Activated CD8-positive, alpha-beta memory T cell treated with anti-CD3 and anti-CD28 coated beads for 1 hour (primary cell): ENCODE measurements around the gene POC1B.

ENCODE experiments used
- DNase-seq, 2 donors: peaks; one replicate each; pipeline ENCODE4 v3.0.0-alpha.2; 2020; ENCODE audit warnings: low read depth in 1 of 2; ENCODE audit errors: extremely low read depth in 1 of 2

POC1B gene

DNA sequence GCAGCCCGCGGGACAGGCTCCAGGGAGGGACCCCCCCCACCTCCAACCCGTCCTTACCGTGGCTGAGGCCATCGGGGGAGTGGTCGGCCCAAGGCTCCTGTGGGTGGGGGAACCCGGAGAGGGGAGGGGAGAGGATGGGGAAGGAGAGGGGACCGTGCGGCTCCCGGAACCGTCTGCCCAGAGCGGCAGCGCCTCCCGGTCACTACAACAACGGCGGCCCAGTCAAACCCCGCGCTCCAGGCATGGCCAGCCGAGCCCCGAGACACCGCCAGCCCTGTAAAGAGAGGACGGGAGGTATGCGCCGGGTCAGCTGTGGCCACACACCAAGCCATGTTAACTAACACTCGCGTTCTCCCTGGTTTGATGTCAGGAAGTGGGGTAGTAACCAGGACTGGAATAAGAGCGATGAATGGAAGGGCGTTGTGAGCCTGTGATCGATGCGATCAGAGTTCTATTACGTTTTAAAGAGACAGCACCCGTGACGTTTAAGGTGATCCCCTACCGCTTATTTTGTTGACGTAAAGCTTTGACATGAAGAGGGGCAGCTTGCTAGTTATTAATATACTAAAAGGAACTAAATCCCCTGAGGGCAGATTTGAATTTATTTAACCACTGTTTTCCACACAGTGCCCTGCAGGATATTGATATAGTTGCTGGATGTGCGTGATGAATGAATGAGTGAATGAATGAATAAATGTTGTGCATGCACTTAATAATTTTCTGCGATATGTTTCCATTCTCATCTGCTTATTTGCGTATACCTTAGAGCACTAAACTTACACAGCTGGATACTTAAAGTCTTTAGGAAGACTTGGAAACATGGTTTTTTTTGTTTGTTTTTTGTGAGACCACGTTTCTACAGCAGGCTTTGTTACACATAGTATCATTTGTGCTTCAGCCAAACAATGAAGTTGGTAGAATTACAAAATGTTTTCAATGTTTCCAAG is at the start of gene POC1B:
Gene POC1B (minus strand): TSS at position 224 of the 947 bp plus-strand sequence. CDS start 152 bp downstream, at position 72.
- peak; percentile 20 to 45 for DNase-seq

DNA sequence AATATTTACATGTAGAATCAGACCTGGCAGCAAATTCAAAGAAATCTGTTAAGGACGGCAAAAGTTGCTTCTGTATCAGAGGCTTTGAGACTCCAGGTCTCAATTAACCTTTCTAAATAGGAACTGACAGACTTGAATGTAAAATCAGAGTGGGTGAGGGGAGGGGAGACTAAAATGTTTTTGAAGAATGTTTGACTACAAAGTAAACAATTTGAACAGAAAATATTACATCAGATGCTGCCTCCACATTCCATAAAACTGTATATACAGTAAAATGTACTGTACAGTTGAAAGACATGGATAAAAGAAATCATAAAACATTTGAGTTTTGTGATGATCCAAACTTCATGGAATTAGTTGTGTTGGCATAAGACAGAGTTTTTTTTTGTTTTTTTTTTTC is 49.5 kb upstream of the POC1B start:
- DNase-seq: no peak

DNA sequence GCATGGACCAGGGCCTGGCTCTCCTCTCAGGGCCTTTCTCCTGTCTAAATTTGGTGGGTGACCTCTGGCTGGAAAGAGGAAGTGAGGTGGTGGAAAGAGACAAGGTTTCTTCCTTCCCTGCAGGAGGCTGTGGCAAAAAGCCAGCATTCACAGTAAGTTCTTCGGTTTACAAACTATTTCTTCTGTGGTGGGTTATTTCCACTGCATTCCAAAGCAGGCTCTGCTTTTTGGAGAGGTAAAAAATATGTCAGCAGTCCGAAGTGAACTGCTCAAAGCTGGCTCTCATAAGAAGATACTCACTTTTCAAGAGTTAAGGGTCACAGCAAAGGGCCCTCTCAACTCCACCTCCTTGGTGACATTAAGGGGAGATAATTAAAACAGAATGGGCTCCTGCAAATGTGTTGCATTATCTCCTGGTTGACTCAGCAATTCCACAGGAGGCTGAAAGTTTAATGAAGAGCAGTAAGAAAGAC is 48.9 kb upstream of the POC1B start:
- no peak for DNase-seq

DNA sequence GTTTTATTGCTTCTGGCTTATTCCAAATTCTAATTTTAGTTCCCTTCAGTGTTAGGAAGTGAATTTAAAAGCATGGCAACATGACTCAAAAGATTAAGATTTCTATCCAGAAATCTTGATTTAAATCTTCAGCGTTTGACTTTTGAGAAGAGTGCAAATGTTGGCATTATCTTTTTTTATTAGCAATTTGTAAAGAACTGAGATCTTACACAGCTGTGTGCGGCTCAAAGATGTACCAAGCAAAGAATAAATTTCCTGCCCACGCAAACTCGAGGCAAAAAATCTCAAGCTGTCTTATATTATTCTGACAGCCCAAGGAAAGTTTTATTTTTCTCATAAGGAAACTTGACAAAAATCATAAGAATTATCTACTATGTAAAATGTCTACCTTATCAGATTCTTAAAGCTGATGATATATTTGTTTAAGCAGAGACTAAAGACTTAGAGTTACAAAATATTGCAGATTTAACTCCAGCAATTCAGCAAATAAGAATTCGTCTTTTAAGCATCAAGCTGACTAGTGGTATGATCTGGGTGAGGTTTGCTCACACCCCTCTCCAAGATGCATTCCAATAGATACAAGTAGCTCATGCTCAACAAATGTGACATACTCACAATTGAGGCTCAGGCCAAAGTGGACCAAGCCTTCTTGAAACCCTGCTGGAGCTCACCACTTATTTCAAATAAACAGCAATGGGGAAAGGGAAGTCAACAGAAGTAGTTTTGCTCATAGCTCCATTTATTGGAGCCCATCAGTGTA is 47.4 kb upstream of the POC1B start:
- no peak for DNase-seq

DNA sequence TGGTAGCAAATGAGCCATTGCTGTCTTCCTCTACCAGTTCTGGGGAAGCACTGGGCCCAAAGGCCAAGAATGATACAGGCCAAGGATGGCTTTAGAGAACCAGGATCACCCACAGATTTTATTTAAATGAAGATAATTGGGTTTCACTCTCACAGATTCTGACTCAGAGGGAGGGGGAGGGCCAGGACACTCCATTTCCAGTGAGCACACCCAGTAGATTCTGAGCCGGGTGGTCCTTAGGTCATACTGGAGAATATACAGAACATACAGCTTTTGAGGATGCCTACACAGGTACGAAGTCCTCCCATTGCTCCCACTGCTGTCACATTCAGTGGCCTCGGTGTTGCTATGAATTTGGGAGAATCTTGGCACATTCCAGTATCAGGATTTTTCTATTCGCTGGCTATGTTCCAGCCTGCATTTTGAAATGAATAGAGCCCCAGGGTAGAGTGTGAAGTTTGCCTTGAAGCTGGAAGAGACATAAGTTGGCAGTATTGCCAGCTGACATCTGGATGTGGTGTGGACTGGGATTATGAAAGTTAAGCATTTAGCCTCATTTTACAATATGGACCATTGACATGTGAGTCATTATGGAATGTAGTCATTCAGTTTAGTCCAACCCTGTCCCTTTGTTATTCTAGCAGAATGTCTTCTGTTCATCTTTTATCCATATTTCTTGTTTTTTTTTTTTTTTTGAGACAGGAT is 45.8 kb upstream of the POC1B start:
- DNase-seq: no peak

DNA sequence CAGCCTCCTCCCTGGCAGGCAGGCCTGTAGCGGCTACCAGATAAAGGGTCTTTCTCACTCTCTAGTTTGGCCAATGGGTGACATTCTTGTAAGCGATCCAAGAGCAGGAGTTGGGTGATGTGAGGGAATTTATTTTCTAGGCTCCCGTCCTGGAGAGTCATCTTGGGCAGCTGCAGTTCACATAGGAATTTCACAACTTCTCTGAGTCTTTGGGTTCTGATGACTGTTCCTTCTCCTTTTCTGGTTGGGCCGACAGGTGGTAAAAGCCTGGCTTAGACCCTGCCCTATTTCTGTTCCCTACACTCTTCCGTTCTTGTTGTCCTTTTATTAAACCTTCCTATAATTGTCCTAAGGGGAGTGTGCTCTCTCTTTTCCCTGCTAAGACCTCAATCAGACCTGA is 42.6 kb upstream of the POC1B start:
- DNase-seq: no peak

DNA sequence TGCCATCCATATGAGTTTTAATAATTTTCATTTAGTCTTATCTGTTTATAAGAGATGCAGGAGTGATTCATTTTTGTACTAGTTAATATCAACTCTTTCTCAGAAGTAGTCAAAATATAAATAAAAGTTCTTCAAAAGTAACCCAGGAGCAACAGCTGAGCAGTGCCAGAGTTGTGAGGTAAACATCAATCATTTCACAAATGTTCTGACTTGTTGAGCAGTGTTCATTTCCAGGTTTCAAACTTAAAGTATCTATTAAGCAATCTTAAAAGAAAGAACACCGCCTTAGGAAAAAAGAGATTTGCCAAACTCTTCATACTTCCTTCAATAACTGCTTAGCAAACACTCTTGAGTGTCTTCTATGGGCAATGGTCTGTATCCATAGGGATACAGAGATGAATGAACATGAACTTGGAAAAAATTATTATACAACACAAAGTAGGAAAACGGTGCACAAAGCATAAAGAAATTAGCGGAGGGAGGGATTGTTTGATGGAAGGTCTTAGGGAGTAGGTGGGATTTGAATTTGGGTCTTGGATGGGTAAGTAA is 41.9 kb upstream of the POC1B start:
- DNase-seq: no peak

DNA sequence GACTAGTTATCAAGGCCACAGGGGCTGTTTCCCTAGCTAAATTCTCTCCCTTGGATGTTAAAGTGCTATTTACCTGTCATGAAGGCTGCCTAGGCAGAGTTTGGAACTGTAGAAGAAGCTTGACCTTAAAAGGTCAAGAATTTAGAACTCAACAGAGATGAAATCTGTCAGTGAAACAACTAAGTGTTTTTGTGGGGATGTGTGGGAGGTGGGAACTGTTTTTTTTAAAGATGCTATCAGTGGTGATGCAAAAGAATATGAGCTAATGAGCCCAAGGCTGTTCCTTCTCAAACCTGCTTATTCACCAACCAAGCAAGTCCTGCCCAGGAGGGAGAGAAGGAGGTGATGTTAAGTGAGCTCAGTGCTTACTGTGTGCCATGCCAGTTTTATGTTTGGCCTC is 40.8 kb upstream of the POC1B start:
- DNase-seq: no peak

DNA sequence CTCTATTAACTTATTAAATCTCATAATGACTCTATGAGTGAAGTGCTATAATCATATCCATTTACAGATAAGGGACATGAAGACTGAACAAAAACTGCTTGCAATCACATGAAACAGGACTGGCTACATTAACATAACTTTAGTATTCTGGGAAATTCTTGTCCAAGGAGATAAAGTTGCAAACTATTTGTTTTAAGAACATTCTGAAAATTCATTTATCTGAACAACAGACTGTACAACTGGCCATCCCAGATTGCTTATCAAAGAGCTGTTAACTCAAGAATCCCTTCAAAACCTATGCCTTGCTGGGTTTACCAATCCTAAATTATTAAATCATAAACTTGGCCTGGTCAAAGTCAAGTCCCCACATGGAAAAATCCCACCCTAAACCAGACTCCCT is 39.2 kb upstream of the POC1B start:
- DNase-seq: no peak

DNA sequence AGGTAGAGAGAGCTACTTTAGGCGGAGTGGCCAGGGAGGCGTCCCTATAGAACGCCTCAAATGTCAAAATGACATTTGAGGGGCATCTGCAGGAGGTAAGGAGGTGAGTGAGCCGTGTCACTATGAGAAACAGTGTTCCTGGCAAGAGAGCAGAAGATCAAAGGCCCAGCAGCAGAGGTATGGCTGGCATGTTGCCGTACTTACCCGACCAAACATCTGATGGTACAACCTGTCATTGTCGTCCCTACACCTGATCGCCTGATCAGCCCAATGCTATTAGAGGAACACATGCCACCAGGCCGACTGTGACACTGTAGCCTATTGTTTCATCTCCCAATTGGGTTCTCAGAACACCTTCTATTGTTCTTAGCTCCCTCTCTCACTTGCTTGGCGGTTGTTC is 33.9 kb upstream of the POC1B start:
- DNase-seq: no peak

DNA sequence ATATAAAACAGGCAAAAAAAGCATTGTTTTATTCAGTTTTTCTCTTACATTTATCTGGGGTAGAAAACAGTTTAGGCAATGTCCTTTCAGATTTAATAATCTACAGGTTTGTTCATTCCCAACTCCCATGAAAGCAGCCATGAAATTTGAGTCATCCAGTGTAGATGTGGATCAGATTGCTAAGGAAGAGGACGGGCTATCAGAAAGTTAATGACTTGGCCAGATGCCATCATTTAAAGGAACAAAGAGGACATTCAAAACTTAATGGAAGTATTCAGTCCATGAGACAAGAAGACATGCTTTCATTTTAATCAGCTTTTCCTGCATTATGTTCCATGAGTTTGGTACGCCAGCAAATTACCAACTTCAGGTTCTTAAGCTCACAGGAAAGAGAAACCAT is 31.1 kb upstream of the POC1B start:
- DNase-seq: no peak

DNA sequence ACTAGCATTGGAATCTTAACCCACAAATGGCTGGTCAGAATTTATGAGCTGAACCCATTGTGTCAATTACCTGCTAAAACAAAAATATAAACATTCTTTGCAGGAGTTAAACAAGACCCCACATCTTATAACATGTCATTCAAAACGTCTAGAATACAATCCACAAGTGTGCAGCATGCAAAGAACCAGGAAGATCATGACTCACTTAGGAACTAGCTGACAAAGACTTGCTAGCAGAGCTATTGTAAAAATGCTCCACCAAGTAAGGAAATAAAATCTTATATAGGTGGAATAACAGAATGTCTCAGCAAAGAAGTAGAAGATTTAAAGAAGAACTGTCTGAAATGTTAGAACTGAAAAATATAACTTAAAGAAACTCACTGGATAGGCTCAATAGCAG is 26.5 kb upstream of the POC1B start:
- DNase-seq: no peak

DNA sequence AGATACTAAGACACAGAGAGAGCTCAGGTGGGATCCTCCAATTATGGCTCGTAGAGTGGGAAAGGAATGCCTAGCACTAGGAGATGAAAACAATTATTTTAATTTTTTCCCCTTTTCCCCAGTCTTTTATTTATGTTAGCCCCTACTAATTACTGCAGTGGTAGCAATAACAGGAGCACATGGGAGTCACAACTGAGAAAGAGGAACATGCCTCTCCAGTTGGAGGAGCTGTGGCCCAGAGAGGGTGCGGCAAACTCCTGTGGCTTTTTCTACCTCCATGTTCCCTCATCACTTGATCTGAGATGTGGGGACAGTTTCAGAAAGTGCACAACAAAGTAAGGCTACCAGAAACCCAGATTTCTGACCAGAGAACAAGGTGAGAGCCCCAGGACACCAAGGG is 25.9 kb upstream of the POC1B start:
- no peak for DNase-seq

DNA sequence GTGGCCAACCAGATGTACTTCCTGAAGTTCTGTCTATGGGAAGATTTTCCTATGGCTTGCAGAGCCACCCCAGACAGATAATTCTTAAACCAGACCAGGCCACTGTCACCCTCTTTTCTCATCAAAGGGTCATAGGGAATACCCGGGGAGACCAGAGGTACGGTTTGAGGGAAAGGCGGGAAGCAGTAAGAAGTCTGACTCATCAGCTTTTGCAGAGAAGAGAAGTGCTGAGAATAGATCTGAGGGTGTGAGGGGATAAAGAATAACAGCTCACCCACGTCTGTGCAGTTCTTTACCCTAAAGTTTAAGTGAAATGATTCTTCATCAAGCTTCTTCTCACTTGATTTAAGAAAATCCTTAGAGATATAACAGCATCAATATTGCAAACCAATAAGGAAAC is 21.3 kb upstream of the POC1B start:
- no peak for DNase-seq

DNA sequence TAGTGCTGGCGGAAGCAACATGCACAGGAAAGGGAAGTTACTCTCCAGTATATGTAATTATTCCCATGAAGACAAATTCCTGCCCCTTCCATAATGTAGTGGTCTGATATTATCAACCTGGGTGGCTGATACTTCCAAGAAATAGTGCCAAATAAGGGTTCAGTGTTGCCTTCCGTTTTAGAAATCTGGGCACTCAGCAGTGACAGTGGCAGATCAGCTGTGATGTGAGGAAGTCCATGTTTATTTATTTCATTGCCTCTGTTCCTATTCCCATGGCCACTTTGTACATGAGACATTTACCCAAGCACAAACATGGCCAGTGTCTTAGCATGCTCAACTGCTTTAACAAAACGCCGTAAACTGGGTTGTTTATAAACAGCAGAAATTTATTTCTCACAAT is 20.3 kb upstream of the POC1B start:
- DNase-seq: no peak

DNA sequence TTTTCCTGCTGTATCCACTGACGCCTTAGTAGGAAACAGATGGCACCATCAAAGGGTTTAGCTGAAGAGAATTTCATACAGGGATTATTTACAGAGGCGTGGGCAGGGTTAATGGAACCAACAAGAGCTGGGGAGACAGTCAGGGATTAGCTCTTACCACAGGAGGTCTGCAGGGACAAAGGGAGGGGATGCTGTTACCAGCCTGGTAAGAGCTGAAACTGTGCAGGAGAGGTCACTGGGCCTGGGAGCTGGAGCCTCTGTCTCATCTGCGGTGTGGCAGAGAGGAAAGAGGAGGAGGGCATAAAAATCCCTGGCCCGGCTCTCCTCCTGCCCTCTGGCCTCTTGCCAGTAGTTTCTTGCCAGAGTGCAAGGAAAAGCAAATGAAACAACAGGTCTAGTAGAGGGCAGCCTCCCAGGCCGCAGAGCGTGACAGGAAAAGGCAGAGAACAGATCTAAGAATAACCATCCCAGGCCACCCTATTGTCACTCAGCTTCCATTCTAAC is 18.9 kb upstream of the POC1B start:
- DNase-seq: no peak

DNA sequence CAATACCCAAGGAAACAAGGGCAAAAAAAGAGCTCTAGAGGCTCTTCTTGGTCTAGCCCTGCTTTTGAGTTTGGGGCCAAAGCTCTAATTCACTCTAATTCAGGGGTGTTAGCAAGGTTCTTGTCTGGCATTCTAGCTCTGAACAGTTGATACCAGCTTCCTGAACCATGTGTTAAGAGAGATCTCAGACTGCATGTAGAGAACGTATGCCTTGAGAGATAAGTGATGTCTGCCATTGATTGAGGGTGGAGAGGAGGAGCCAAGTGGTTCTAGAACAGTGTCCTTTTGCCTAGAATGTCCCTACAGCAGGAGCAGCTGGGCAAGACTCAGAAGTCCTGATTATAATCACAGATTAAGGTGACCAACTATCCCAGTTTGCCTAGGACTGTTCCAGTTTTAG is 18.2 kb upstream of the POC1B start:
- no peak for DNase-seq

DNA sequence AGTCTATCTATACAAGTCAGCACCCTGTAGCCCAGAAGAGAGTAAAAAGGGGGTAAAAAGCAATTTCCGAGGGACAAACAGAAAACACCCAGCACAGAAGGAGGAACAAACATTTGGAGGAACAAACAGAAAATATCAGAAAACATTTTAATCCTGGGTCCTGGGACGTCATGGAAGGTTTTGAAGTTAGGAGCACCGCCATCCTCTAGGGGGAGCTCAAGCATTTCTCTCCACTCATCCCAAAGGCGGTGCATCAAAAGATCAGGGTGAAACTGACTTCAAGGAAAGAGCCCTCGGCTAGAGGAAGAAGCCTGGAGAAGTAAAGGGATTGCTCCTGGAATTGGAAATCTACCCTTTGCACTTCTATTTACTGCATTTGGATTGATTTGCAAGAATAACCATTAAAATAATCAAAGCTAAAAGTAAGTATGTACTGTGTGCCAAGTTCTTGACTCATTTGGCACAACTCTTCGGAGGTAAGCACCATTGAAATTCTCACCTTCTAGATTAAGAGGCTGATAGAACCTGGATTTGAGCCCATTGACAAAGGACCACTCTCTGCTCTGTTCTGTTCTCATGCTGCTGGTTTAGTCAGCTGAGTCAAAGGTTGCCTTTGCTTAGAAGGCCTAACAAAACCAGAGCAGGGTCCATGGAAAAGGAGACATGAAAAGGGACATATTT is 17.2 kb upstream of the POC1B start:
- DNase-seq: peak; percentile 23 to 28

DNA sequence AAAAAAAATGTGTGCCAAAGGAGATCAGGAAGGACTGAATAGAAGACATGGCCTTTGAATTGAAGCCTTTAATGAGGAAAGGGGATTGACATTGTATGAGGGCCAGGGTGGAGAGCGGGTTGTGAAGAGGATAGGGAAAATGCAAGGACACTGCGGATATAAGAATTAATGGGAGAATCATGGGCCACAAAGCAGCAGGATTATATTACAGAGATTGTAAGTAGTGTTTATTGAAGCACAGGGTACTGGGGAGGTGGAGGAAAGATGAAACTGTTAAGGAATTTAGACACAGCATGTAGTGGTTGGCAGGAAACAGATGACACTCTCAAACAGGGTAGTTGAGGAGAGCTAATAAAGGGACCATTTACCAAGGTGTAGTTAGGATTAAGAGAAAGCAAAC is 16.4 kb upstream of the POC1B start:
- no peak for DNase-seq

DNA sequence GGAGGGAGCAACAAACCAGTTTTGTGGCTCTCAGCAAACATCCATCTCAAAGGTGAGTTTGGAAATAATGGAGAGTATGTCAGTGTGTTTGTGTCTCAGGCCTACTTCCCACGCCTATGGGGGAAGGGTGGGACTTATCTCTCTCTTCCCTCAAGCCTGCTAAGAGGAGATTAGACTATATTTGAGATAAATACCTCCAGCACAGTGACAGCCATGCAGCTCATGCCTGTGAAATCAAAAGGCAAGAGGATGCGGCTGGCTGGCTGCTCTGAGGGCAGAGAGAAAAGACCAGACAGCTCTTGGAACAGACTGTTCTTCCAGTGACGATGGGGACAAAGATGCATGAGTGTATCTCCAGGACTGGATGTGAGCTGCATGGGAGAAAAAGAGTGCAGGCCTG is 14.7 kb upstream of the POC1B start:
- no peak for DNase-seq
